ENCODE data around the gene KRT37.
"Not testable (repeated sequence)": the region's sequence is repeated elsewhere in the genome, so short reads cannot be mapped to it uniquely, and the experiment has no call there.

The KRT37 gene

DNA sequence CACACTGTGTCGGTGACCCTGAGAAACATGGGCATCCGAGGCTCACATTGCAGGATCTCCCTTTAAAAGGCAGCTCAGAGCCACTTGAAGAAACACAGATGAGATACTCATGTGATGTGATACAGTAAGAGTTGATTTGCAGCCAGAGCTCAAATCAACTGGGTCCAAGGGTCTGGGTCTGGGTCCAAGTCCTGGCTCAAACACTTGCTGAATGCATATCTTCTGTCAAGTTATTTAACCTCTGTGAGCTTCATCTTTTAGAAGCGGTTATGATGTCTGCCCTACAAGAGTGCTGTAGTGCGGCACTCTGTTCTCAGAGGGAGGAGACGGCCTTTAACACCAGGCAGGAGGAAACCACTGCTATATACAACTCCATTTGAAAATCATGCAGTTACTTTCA lies 10.0 kb upstream of the KRT37 start:
- no peak for DNase-seq (ENCODE audit: low read depth in 2 of 2)

DNA sequence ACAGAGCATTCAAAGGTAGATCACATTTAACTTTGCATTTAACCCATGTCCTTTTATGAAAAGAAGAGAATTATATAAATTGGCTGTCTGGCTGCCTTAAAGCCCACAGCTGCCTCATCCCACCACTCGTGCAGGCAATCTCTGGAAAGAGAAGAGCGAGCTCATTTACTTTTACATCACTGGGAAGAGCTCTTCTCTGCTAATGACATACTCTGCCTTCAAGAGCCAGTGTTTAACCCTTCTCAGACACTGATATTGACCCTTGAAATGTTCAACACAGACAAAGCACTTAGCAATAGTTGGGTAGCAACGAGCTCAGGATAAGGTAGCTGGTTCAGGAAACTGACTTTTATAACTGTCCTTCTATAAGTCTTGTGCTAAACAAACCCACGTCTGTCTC lies 9.6 kb upstream of the KRT37 start:
- no peak for DNase-seq (ENCODE audit: low read depth in 2 of 2)

DNA sequence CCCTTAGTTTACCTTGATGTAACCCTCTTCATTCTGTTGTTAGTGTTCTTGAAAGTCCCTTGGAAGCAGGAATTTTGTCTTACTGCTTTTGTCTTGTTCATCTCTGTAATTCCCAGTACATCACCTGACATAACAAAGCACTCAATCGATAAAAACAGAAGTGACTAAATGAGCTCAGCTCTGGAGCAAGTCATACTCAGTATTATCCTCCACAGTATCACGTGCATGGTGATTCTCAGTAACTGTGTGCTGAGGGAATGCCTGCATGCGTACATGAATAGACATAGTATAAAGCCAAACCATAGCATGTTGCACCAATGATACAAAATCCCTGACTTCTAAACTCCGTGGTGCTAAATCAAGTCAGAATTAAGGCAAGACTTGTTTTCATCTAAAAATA lies 9.2 kb upstream of the KRT37 start:
- no peak for DNase-seq (ENCODE audit: low read depth in 2 of 2)

DNA sequence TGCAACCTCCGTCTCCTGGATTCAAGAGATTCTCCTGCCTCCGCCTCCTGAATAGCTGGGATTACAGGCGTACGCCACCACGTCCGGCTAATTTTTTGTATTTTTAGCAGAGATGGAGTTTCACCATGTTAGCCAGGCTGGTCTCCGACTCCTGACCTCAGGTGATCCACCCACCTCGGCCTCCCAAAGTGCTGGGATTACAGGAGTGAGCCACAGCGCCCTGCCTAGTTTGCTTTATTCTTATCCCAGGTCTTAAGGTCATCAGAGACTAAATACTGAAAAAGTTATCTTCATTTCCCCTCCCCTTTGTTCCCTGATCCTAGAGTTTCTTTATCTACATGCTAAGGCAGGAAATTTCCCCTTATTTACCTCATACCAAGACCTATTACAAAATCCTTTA lies 6.0 kb upstream of the KRT37 start:
- DNase-seq (ENCODE audit: low read depth in 2 of 2): not testable (repeated sequence)

DNA sequence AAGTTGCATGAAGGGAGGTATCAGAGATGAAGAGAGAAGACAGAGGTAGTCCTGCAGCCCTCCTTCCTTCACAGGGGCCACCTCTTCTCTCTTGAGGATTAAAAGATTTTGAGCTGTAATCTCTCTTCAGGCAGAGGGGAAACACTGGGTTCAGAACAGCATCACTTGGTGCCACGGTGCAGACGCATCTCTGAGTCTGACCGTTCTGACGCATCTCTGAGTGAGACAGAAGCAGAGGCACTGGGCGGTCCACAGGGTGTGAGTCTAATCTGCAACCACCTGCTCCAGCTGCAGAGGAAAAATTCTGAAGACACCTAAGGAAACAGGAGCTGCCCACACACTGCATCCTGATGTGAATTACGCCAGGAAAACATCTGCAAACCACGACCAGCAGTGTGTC lies 5.3 kb upstream of the KRT37 start:
- no peak for DNase-seq (ENCODE audit: low read depth in 2 of 2)

DNA sequence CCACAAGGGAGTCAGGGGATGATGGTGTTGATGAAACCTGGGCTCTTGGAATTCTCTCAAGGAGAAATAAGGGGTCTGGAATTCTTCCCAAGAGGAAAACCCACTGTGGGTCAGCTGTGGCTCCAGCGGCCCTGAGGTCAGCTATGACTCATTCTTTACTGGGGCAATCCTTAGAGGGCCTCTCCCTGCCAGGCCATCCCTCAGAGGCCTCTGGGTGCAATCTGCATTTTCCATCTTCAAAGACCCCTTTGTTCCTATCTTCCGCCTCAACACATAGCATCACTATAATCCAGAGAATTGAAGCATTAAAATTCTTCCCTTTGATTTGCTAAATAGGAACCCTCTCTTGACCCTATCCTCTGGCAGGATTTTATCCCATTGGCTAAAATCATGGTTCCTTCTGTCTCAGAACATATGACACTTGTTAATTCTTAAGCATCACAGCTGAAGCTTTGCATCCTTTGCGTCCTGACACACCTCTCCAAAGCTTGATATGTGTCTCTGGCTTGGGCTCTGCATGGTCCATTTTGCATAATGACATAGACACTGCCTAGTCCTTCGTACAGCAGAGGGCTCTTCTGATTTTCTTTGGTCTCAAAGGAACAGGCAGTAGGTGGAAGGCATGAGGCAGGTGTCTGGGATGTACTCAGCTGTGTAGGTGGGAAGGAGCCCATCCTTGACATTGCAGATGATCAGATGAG lies 4.4 kb upstream of the KRT37 start:
- DNase-seq (ENCODE audit: low read depth in 2 of 2): no peak

DNA sequence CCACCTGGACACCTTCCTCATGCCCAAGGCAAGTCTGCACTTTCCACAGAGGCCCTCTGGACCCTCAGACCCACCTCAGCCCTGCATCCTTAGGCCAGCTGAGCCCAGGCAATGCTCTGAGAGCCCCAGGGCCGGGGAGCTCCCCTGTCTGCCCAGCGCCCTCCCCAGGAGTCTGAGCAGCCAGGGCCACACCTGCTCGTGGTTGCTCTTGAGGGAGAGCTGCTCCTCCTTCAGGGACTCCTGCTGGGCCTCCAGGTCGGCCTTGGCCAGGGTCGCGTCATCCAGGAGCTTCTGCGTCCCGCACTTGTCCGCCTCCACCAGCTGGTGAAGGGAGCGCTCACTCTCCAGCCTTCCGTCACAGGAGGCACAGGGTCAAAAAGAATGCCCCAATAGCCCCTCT lies 1.8 kb downstream of the KRT37 start:
- DNase-seq (ENCODE audit: low read depth in 2 of 2): not testable (repeated sequence)

DNA sequence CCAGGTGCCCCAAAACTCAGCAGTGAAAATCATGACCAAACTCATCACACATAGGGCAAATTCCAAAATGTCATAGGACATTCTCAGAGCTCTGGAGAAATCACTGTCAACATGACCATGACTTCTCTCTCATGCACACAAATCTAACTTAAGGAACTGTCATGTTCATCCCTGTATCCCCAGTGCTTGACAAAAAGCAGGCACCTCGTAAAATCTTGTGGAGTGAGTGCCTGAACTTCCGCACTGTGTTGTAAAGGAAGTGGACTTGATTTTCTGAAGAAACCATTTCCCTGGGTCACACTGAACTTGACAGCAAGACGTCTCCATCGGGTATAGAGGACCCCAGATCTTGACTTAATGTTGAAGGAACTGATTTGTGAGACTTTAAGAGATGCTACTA lies 2.8 kb downstream of the KRT37 start:
- DNase-seq (ENCODE audit: low read depth in 2 of 2): no peak

DNA sequence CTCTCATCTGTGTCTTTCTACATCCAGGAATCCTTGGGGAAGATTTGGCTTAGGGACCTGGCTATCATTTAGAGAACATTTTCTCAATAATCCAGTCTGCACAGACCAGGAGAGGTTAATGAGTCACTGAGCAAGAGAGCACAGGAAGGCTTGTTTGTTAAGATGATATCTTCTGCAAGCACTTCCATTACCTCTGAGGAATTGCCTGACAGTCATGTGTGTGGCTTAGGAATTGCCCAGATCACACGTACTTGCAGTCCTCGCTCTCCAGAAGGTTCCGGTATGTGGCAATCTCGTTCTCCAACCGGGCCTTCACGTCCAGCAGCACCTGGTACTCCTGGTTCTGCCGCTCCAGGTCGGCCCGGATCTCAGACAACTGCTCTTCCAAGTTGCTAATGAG lies 3.3 kb downstream of the KRT37 start:
- DNase-seq (ENCODE audit: low read depth in 2 of 2): no peak

DNA sequence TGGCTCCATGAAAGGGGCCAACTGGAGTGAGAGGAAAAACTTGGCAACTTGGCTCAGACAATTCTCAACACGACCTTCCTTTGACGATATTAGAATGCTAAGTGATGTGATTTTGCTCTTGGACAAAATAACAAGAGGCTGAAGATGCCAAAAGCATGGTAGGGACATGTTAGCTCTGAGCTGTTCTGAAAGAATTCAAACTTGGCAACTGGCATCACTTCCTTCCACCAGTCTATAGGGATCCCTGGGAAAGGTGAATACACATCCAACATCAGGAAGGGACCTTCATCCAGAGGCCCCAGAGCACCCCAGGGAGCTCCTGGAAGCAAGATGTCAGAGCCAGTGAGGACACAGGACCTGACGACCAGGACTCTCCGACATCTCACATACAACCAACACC lies 4.3 kb downstream of the KRT37 start:
- no peak for DNase-seq (ENCODE audit: low read depth in 2 of 2)

DNA sequence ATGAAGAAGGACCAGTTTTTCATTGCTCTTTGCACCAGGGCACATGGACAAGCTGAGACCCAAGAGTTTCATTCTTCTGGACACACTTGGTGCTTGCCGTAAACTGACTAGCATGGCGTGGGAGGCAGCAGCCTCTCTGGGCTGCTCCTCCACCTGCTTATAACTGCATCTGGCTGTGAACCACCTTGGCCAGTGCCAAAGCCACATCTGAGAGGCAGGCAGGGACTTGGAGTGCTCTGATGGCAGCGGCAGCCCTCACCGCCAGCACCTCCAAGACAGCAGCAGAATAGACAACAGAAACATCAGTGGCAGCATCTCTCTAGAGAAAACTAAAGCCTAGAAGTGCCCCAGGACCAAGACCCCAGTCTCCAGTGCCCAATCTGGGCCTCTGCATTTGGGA lies 4.7 kb downstream of the KRT37 start:
- DNase-seq (ENCODE audit: low read depth in 2 of 2): no peak

DNA sequence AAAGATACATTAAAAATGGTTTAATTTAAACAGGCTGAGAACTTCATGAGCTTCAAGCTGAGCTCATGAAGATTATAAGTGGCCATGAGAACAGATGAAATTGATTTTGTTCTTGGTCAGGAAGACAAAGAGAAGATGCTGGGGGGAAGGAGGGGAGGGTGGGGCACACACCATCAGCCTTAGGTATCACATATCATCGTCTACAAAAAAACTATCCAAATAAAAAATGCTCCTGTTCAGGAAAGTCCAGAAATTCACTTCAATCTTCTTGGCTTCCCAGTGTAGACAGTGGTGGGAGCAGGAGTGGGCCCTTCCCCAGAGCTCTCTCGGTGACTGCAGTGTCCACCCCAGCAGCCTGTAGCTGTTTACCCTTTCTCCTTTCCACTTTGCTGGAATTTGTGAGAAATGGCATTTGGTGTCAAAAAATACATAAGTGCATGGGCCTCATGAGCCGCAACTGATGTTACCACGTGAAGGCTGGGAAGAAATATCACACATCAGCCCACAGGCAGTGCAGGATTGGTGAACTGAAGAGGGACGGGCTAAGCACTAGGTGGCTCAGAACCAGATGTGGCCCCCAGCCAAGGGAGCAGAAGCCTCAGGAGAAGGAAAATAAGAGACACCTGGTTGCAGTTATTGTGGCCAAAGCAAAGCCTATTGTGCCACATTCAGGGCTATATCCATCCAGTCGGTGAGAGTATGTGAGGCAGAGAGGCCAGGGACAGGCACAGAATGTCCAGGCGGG lies 6.1 kb downstream of the KRT37 start:
- no peak for DNase-seq (ENCODE audit: low read depth in 2 of 2)

DNA sequence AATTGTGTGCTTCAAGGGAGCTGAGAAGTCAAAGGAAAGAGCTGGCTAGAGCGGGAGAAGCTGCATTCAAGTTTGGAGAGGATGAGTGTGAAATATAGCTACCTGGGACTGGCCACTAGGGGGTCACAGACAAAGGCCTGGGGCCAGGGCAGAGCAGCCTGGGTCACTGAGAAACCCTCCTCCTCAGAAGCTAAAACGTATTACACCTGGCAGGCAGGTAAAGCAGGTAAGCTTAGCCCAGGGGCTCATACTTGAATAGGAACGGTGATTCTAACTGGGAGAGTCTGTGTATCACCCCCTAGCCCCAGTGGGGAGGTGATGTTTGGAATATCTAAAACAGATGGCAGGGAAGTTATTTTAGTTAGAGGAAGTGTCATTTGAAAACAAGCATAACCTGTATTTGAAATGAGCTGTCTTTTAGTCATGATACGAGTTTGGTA lies 6.8 kb downstream of the KRT37 start:
- DNase-seq (ENCODE audit: low read depth in 2 of 2): no peak

DNA sequence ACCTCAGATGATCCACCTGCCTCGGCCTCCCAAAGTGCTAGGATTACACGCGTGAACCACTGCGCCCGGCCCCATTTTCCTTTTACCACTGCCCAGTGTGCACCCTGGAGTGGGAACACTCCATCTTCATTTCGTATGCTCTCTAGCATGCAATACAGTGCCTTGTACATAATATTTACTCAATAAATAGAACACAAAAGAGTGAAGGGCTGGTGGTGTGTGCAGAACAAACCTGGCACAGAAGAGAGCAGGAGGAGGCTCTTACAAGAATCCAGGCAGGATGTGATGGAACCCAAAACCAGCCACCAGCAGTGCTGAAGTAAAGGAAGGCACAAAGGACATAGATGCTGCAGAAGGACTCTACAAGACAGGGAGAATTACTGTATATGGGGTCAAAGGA lies 7.3 kb downstream of the KRT37 start:
- no peak for DNase-seq (ENCODE audit: low read depth in 2 of 2)

DNA sequence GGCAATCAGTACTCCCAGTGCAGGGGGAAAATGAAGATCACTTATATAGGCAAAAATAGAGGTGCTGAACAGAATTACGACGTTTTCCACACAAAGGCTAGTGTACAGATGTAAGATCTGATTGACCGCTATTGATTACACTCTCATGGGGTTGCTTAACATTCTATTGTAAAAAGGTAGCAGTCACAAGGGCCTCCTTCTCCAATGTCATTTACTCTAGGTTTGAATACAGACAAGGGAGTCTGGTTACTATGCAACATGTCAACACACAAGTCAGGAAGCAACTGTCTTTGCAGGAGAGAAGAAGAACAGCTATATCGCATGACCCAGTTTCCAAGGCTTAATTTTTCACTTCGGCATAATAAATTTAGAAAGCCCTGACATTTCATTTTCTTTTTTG lies 7.9 kb downstream of the KRT37 start:
- DNase-seq (ENCODE audit: low read depth in 2 of 2): no peak

DNA sequence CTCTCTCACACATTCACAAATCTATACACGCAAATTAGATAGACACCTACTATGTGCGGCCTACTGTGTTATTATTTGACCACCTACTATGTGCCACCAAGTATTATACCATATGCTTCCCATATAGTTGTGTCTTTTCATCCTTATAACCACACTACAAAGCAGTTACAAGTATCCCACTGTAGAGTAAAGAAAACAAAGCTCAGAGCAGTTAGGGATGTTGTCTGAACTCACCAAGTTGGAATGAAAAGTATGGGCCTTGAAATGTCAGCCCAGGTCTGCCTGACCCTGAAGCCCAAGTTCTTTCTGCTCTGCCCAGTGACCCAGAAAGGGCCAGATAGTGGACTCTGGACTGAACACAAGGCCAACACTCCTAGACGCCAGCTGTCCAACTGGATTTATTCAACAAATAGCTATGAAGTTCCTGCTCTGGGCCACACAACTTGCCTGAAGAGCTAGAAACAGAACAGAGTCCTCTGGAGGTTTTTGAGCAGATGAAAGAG lies 8.5 kb downstream of the KRT37 start:
- DNase-seq (ENCODE audit: low read depth in 2 of 2): no peak

DNA sequence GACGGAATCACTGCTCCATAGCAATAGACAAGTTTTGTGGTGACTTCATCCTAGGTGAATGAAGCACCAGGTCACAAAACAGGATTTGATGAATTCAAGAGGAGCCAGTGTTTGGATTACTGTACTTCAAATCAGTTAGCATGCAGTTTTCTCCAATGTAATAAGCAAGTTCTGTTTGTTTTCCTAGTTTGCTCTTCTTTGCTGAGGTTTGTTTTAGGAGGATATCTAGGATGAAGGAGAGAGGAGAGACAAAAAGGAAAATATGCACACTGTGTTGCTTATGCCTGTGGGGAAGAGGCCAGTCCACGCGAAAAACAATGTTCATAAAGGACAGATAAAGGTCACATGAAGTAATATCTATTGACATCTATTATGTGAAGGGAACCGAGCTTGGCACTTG lies 9.0 kb downstream of the KRT37 start:
- DNase-seq (ENCODE audit: low read depth in 2 of 2): no peak

DNA sequence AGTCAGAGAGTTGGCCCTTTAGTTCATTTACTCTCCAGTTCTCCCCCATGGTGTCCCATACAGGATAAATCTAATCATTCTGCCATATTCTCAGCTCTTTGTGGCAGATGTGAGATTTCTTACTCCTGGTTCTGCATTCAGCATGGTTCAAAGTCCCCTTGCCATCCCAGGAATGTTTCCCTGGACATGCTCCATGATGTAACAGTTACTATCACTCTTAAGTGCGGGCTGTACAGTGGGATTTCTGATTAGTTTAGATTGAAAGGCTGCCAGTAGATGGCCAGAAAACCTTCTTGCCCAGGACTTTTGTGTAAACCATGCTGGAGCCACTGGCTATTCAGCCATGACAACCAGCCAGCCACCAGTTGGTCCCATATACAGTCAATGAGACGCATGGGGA lies 10.4 kb downstream of the KRT37 start:
- DNase-seq (ENCODE audit: low read depth in 2 of 2): no peak

DNA sequence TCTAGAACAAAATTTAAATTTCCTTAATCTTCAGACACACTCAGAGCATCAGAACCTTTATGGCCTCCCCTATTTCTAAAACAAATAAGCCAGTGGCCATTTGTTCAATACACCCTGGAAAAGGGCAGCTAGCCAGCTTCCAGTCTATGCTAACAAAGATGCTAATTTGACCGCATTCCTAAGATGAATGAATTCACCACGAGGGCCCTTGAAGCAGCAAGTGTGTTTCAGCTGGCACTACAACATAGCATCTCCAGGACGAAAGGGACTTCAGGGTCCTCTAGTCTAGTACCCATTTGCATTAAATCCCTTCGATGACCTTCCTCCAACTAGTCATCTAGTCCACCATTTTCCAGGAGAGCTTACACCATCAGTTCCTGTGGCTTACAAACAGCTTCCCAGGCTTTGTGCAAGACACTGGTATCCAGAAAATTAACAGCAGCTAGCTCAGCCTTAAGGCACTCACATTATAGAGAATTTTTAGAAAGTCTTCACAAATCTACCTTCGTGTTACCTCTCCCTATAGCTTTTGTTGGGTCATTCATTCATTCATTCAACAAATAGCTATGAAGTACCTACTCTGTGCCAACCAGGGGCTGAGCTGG lies 10.9 kb downstream of the KRT37 start:
- DNase-seq (ENCODE audit: low read depth in 2 of 2): no peak

DNA sequence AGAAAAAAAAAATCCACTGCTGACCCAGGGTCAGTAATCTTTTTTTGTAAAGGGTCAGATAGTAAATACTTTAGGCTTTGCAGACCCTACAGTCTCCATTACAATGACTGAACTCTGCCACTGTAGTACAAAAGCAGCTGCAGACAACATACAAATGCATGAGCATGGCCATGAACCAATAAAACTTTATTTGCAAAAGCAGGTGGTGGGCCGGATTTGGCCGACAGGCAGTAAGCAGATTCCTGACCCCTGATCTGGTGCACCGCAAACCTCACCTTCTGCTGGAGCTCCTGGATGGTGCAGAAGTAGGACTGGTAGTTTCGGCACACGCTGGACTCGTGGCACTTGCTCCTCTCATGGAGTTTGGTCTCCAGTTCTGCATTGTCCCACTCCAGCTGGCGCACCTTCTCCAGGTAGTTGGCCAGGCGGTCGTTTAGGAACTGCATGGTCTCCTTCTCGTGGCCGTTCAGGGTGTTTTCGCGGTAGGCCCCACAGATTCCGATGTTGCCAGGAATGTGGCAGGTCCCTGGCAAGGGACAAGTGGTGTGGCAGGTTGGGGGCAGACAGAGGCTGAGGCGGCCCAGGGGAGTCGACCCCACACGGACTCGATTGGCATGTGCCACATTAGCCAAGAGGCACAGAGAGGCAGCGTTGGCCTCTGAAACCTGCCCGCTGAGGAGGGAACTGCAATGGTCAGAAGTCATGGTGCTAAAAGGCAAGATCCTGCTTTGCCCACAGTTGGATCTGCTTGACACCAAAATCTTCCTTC lies 13.1 kb downstream of the KRT37 start:
- DNase-seq (ENCODE audit: low read depth in 2 of 2): no peak

DNA sequence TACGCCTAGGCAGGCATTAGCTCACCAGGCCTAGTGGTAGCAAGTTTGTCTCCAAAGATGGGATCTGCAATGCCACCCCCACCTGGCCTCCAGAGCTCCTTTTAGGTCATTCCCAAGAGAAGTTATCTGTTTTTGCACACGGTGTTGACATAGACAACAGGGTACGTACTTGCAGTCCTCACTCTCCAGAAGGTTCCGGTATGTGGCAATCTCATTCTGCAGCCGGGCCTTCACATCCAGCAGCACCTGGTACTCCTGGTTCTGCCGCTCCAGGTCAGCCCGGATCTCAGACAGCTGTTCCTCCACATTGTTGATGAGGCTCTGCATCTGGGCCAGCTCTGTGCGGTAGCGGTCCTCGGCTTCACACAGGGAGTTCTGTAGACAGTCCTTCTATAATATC lies 17.2 kb downstream of the KRT37 start:
- no peak for DNase-seq (ENCODE audit: low read depth in 2 of 2)

DNA sequence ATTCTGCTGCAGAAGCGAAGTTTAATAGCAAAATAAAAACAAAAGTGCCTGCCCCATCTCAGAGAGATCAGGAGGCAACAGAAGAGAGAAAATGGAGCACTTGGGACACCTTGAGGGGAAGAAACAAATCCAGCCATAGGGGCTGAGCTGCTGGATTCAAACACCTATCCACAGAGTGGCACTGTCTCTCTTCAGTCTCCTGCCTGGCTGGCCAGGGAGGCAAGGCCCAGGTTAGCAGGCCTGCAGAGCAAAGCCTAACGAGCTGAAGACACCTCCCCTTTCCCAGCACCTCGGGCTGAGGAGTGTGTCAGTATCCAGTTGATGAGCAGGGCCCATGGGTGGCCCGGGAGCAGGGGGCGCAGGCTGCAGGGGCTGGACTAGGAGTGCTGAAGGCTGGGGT lies 18.2 kb downstream of the KRT37 start:
- no peak for DNase-seq (ENCODE audit: low read depth in 2 of 2)
